CD8-positive, alpha-beta memory T cell (primary cell): Measurements from ENCODE around the gene SOD3. TPM values are rescaled to one million over a fixed set of nuclear protein-coding genes. Genes with fewer than 3 reads are reported as not detected.

Source experiments
- CTCF ChIA-PET: fragments of 350-600 bp; sonication (Branson Sonifier 250); formaldehyde crosslinking; loops from one replicate; lab custom pipeline; 2021; ENCODE audit warnings: antibody characterized with exemption; lab: Charles Lee
- POLR2A ChIA-PET: fragments of 350-600 bp; sonication (Branson Sonifier 250); formaldehyde crosslinking; loops from one replicate; lab custom pipeline; 2021; ENCODE audit warnings: antibody characterized with exemption; lab: Charles Lee
- DNase-seq, 5 donors: peaks; one replicate each; pipeline versions ENCODE4 v3.0.0 to v3.0.0-alpha.2; 2020 to 2022; ENCODE audit warnings: mixed read lengths in 1 of 5
- H3K27ac ChIP-seq: one replicate; pipeline ENCODE4 v1.7.0; 2013; ENCODE audit warnings: low read depth, mild to moderate bottlenecking, low read length, moderate library complexity
- H3K27me3 ChIP-seq: 2 replicates; pipeline ENCODE4 v1.7.0; 2013; ENCODE audit warnings: low read length, mild to moderate bottlenecking; ENCODE audit not compliant: insufficient read depth, poor library complexity, severe bottlenecking
- H3K36me3 ChIP-seq: 2 replicates; pipeline ENCODE4 v1.7.0; 2013; ENCODE audit warnings: mild to moderate bottlenecking, low read length, moderate library complexity; ENCODE audit not compliant: insufficient read depth
- H3K4me1 ChIP-seq: 2 replicates; pipeline ENCODE4 v1.7.0; 2013; ENCODE audit warnings: mild to moderate bottlenecking, low read length, moderate library complexity; ENCODE audit not compliant: insufficient read depth
- H3K4me3 ChIP-seq: 2 replicates; pipeline ENCODE4 v1.7.0; 2013; ENCODE audit warnings: mild to moderate bottlenecking, low read length
- H3K9me3 ChIP-seq: 2 replicates; pipeline ENCODE4 v1.7.0; 2013; ENCODE audit warnings: mild to moderate bottlenecking, low read length
- H3K27ac Mint-ChIP-seq, 8 donors: one replicate each; pipeline ENCODE4 v1.8.0; 2020 to 2021; ENCODE audit warnings: mixed read lengths in 8 of 8, mild to moderate bottlenecking in 6 of 8, inconsistent platforms in 3 of 8, moderate library complexity in 3 of 8
- H3K27me3 Mint-ChIP-seq, 2 donors: one replicate each; pipeline ENCODE4 v1.8.0; 2020 to 2021; ENCODE audit warnings: mixed read lengths in 2 of 2, mild to moderate bottlenecking in 1 of 2, moderate library complexity in 1 of 2
- H3K36me3 Mint-ChIP-seq, 3 donors: one replicate each; pipeline ENCODE4 v1.8.0; 2020 to 2021; ENCODE audit warnings: mixed read lengths in 3 of 3, inconsistent platforms in 1 of 3, mild to moderate bottlenecking in 1 of 3
- H3K4me1 Mint-ChIP-seq, 3 donors: one replicate each; pipeline ENCODE4 v1.8.0; 2020 to 2021; ENCODE audit warnings: mixed read lengths in 3 of 3, inconsistent platforms in 1 of 3, mild to moderate bottlenecking in 1 of 3
- H3K4me3 Mint-ChIP-seq, 7 donors: one replicate each; pipeline ENCODE4 v1.8.0; 2020 to 2021; ENCODE audit warnings: mixed read lengths in 7 of 7, mild to moderate bottlenecking in 6 of 7, moderate library complexity in 4 of 7, inconsistent platforms in 2 of 7
- H3K9me3 Mint-ChIP-seq, 5 donors: one replicate each; pipeline ENCODE4 v1.8.0; 2020 to 2022; ENCODE audit warnings: mixed read lengths in 5 of 5, mild to moderate bottlenecking in 3 of 5, moderate library complexity in 2 of 5, inconsistent platforms in 1 of 5
- polyA plus RNA-seq: library from polyadenylated mRNA; unstranded; fragments of 300-500 nt; fragmentation: Illumina TruSeq; gene quantifications from one replicate; pipeline ENCODE4 v1.2.3, GENCODE V29; 2021
- total RNA-seq, 2 experiments: library from RNA; stranded (reverse); gene quantifications; one replicate each; pipeline ENCODE4 v1.2.3, GENCODE V29; 2021

The SOD3 gene
- total and polyA plus RNA-seq, 3 experiments from 2014 or later: not detected

DNA sequence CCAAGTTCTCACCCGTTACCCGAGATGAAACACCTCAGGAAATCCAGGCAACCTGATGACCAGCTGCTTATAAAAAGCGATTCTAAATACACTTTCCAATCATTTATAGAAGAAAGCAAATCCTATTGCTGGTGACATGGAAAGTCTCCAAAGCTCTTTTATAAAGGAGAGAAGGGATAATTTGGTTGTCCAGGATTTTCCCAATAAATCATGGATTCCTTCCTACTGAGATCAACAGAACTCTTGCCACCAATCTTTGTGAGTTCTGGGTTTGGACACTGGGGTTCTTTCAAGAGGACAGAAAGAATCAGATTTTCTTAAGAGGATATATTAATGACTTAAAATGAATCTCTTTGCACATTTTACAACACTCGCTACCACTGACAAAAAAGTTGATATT, 24.7 kb upstream of the SOD3 start:
- DNase-seq: no peak
- POLR2A ChIA-PET: no interaction called here
- no peak overlapping the region for H3K4me3 Mint-ChIP-seq
- CTCF ChIA-PET: no interaction called here
- no peaks in the 10 kb centered on the region for H3K36me3 ChIP-seq
- H3K27me3 Mint-ChIP-seq: no peaks in the 10 kb centered on the region
- no peak overlapping the region for H3K4me3 ChIP-seq
- H3K9me3 Mint-ChIP-seq: peaks cover 0 to 3% (median 2%) of the 10 kb centered on the region in 5 donors
- H3K9me3 ChIP-seq: no peaks in the 10 kb centered on the region
- H3K4me1 ChIP-seq: no peaks in the 10 kb centered on the region
- H3K27me3 ChIP-seq: no peaks in the 10 kb centered on the region
- no peak overlapping the region for H3K27ac ChIP-seq
- H3K36me3 Mint-ChIP-seq: no peaks in the 10 kb centered on the region
- no peaks in the 10 kb centered on the region for H3K4me1 Mint-ChIP-seq
- H3K27ac Mint-ChIP-seq: no peak overlapping the region

DNA sequence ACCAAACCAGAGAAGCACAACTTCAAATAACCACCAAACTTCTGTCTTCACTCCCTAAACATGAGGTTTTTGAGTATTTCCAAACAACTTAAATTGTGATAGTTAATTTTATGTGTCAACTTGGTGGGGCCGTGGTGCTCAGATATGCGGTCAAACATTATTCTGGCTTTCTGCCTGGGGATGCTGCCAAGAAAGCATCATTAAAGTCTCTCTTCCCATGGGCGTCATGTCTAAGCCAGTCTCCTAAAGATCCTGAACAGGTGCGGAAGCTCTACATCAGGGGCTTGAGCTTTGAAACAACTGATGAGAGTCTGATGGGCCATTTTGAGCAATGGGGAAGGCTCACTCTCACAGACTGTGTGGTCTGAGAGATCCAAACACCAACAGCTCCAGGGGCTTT, 24.1 kb upstream of the SOD3 start:
- no peak overlapping the region for H3K27ac ChIP-seq
- no peak for DNase-seq
- H3K4me1 ChIP-seq: no peaks in the 10 kb centered on the region
- H3K27me3 ChIP-seq: no peaks in the 10 kb centered on the region
- Mint-ChIP-seq H3K9me3 (peaks cover 0 to 2% (median 2%) of the 10 kb centered on the region in 5 donors), H3K27me3 (peaks cover 0 to 1% of the 10 kb centered on the region in 2 donors), H3K27ac (no peak overlapping the region), H3K4me1 (no peaks in the 10 kb centered on the region), H3K4me3 (no peak overlapping the region), H3K36me3 (no peaks in the 10 kb centered on the region)
- H3K4me3 ChIP-seq: no peak overlapping the region
- ChIA-PET POLR2A (no interaction called here), CTCF (no interaction called here)
- H3K9me3 ChIP-seq: no peaks in the 10 kb centered on the region
- H3K36me3 ChIP-seq: no peaks in the 10 kb centered on the region

DNA sequence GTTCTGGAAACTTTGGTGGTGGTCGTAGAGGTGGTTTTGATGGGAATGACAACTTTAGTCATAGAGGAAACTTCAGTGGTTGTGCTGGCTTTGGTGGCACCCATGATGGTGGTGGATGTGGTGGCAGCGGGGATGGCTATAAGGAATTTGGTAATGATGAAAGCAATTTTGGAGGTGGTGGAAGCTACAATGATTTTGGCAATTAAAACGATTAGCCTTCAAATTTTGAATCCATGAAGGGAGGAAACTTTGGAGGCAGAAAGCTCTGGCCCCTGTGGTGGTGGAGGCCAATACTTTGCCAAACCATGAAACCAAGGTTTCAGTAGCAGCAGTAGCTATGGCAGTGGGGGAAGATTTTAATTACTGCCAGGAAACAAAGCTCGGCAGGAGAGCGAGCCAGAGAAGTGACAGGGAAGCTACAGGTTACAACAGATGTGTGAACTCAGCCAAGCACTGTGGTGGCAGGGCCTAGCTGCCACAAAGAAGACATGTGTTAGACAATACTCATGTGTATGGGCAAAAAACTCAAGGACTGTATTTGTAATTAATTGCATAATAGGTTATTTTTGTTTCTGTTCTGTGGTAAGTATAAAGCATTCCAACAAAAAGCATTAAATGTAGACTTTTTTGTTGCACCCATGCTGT, 23.2 kb upstream of the SOD3 start:
- Mint-ChIP-seq H3K9me3 (peaks cover 0 to 2% (median 0%) of the 10 kb centered on the region in 5 donors), H3K4me1 (no peaks in the 10 kb centered on the region), H3K27me3 (peaks cover 0 to 1% of the 10 kb centered on the region in 2 donors), H3K4me3 (no peak overlapping the region), H3K27ac (no peak overlapping the region), H3K36me3 (no peaks in the 10 kb centered on the region)
- POLR2A ChIA-PET: no interaction called here
- Histone ChIP-seq H3K27me3 (no peaks in the 10 kb centered on the region), H3K9me3 (no peaks in the 10 kb centered on the region), H3K36me3 (no peaks in the 10 kb centered on the region), H3K4me3 (no peak overlapping the region), H3K27ac (no peak overlapping the region), H3K4me1 (no peaks in the 10 kb centered on the region)
- DNase-seq: no peak
- CTCF ChIA-PET: no interaction called here

DNA sequence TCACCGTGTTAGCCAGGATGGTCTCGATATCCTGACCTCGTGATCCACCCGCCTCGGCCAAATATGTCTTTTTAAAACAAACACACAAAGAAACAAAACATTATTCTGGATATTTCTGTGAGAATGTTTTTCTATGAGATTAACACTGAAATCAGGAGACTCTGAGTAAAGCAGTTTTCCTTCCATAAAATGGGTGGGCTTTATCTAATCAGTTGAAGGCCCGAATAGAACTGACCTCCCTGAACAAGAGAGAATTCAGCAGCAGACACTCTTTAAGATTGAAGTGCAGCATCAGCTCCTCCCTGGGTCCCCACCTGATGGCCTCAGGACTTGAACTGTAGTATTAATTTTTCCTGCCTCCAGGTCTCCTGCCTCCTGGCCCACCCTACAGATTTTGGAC, 22.4 kb upstream of the SOD3 start:
- H3K9me3 Mint-ChIP-seq: peaks cover 0 to 2% (median 0%) of the 10 kb centered on the region in 5 donors
- H3K27me3 Mint-ChIP-seq: peaks cover 1 to 3% of the 10 kb centered on the region in 2 donors
- POLR2A ChIA-PET: no interaction called here

DNA sequence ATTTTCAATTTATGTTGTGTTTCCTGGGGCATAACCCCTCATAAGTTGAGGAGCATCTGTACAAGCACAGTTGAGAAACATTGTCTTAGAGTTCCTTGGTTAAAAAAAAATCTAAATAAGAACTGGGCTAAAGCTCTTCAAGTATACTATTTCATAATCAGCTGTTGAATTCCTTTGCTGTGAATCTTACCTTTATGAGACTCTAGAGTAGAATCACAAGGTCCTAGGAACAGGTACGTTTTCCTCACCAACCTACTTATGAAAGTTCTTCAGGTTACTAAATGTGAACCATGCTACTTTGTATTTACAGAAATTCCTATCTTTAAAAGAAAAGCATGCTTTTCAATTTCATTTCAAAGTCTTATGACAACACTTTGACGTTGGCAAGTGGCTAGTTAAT, 20.9 kb upstream of the SOD3 start:
- H3K27me3 ChIP-seq: no peaks in the 10 kb centered on the region
- no peak overlapping the region for H3K4me3 ChIP-seq
- H3K4me1 ChIP-seq: no peaks in the 10 kb centered on the region
- peaks cover 0 to 2% (median 0%) of the 10 kb centered on the region in 5 donors for H3K9me3 Mint-ChIP-seq
- no peaks in the 10 kb centered on the region for H3K9me3 ChIP-seq
- H3K27ac ChIP-seq: no peak overlapping the region
- ChIA-PET POLR2A (no interaction called here), CTCF (no interaction called here)
- no peaks in the 10 kb centered on the region for H3K36me3 Mint-ChIP-seq
- no peaks in the 10 kb centered on the region for H3K4me1 Mint-ChIP-seq
- H3K36me3 ChIP-seq: no peaks in the 10 kb centered on the region
- no peak overlapping the region for H3K27ac Mint-ChIP-seq
- no peak for DNase-seq
- peaks cover 1 to 3% of the 10 kb centered on the region in 2 donors for H3K27me3 Mint-ChIP-seq
- no peak overlapping the region for H3K4me3 Mint-ChIP-seq

More for the DNA sequence above, 22.4 kb upstream of the SOD3 start:
- Histone ChIP-seq H3K4me1 (no peaks in the 10 kb centered on the region), H3K36me3 (no peaks in the 10 kb centered on the region), H3K4me3 (no peak overlapping the region), H3K27me3 (no peaks in the 10 kb centered on the region), H3K27ac (no peak overlapping the region), H3K9me3 (no peaks in the 10 kb centered on the region)
- CTCF ChIA-PET: no interaction called here
- Mint-ChIP-seq H3K4me3 (no peak overlapping the region), H3K36me3 (no peaks in the 10 kb centered on the region), H3K4me1 (no peaks in the 10 kb centered on the region), H3K27ac (no peak overlapping the region)
- no peak for DNase-seq

DNA sequence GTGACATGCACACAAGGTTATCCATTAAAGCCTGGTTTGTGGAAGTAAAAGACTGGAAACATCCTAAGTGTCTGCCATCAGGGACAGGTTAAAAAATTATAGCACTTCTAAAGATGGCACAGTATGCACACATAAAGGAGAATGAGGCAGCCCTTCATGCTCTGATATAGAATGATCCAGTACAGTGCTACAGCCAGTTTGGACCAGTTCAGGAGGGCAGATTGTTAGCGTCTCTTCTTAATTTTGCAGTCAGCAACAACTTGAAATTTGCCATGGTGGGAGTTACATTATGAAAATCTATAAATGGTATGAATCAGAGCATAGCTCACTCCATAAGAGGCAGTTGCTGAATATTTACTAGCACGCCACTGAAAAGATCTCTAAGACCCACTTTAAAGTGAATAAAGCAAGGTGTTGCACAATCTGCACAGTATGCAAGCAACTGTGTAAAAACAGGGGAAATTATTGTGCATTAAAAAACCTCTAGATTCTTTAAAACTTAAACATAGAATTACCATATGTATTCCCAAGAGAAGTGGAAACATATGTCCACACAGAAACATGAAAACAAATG, 20.3 kb upstream of the SOD3 start:
- Mint-ChIP-seq H3K9me3 (peaks cover 0 to 2% (median 0%) of the 10 kb centered on the region in 5 donors), H3K27ac (no peak overlapping the region), H3K4me3 (no peak overlapping the region), H3K36me3 (no peaks in the 10 kb centered on the region), H3K27me3 (peaks cover 1 to 5% of the 10 kb centered on the region in 2 donors), H3K4me1 (no peaks in the 10 kb centered on the region)
- Histone ChIP-seq H3K36me3 (no peaks in the 10 kb centered on the region), H3K4me1 (no peaks in the 10 kb centered on the region), H3K27me3 (no peaks in the 10 kb centered on the region), H3K27ac (no peak overlapping the region), H3K4me3 (no peak overlapping the region), H3K9me3 (no peaks in the 10 kb centered on the region)
- CTCF ChIA-PET: no interaction called here
- POLR2A ChIA-PET: no interaction called here
- DNase-seq: no peak

DNA sequence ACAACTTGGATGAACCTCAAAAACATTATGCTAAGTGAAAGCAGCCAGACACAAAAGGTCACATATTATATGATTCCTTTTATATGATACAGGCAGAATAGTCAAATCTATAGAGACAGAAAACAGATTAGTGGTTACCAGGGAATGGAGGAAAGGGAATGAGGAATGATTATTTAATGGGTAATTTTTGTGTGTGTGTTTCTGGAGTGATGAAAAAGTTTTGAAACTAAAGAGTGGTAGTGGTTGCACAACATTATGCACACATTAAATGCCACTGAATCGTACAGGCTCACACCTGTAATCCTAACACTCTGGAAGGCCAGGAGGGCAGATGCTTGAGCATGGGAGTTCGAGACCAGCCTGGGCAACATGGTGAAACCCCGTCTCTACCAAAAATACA, 19.6 kb upstream of the SOD3 start:
- no peaks in the 10 kb centered on the region for H3K9me3 ChIP-seq
- Mint-ChIP-seq H3K4me1 (no peaks in the 10 kb centered on the region), H3K27me3 (peaks cover 1 to 6% of the 10 kb centered on the region in 2 donors), H3K36me3 (no peaks in the 10 kb centered on the region), H3K27ac (no peak overlapping the region), H3K9me3 (peaks cover 0 to 2% (median 0%) of the 10 kb centered on the region in 5 donors), H3K4me3 (no peak overlapping the region)
- ChIA-PET CTCF (no interaction called here), POLR2A (no interaction called here)
- no peak for DNase-seq
- no peaks in the 10 kb centered on the region for H3K27me3 ChIP-seq
- H3K27ac ChIP-seq: no peak overlapping the region
- no peaks in the 10 kb centered on the region for H3K36me3 ChIP-seq
- H3K4me3 ChIP-seq: no peak overlapping the region
- no peaks in the 10 kb centered on the region for H3K4me1 ChIP-seq

DNA sequence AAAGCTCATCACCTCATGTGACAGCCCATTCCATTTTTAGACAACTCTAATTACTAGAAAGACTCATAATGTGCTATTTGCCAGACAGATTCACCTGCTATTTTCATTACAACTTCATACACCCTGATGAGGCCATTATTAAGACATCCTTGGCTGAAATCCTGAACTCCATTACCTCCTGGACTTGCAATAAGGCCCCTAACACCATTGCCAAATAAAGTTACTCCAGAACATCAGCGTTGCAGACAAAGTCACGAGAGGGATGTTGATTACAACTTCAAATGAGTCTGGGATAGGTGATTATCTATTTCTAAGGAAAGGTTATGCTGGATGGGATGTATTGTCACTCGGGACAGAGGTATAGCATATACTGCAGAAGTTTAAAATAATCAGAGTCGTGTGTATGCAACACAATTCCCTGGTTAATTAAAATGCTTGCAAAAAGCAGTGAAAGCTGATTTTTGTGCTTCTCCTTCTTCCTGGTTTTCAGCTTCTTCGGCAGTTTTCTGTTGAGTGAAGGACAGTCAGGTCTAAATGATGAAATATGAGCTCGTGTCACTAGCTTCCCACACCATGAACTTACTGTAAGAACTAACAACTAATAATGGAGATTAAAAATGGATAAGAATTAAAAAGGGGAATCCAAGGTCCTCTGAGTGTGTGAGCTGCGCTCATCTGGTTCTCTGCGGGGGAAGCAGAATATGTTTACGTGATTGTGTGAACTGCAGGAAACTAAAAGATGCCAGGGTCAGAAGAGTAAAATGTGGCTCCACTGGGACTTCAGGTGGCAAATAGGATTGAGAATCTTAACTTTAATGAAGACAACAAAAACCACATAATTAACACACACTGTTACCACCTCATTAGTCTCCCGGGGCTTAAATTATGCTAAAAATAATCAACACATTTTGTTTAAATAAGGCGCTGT, 17.6 kb upstream of the SOD3 start:
- DNase-seq: no peak
- no peaks in the 10 kb centered on the region for H3K27me3 ChIP-seq
- Mint-ChIP-seq H3K4me3 (no peak overlapping the region), H3K36me3 (no peaks in the 10 kb centered on the region), H3K9me3 (peaks cover 0 to 2% (median 0%) of the 10 kb centered on the region in 5 donors), H3K27ac (no peak overlapping the region), H3K4me1 (no peaks in the 10 kb centered on the region), H3K27me3 (peaks cover 2 to 6% of the 10 kb centered on the region in 2 donors)
- H3K36me3 ChIP-seq: no peaks in the 10 kb centered on the region
- H3K9me3 ChIP-seq: no peaks in the 10 kb centered on the region
- ChIA-PET CTCF (interaction anchor here (0.6 kb wide), 1 partner anchor 1056 kb away, joined by 3 read pairs; no protein-coding TSS in a partner anchor), POLR2A (no interaction called here)
- no peak overlapping the region for H3K4me3 ChIP-seq
- H3K27ac ChIP-seq: no peak overlapping the region
- H3K4me1 ChIP-seq: no peaks in the 10 kb centered on the region
